K562 (cell line): ENCODE results near the gene ICAM1. TPM values are rescaled to one million over a fixed set of nuclear protein-coding genes. Genes with fewer than 3 reads are reported as not detected.

ENCODE experiments used
- BDP1 ChIP-seq: IDR thresholded peaks from 3 replicates; pipeline ENCODE4 v1.6.1; 2011; ENCODE audit not compliant: insufficient read length, insufficient read depth
- CC2D1A ChIP-seq: fragments of 450-650 bp; IDR thresholded peaks from 2 replicates; pipeline ENCODE4 v1.6.1; 2017; ENCODE audit warnings: mild to moderate bottlenecking
- EWSR1 ChIP-seq: fragments of 450-650 bp; IDR thresholded peaks from 2 replicates; pipeline ENCODE4 v1.6.1; 2018; ENCODE audit warnings: borderline replicate concordance, mild to moderate bottlenecking, low read depth, moderate library complexity; ENCODE audit not compliant: partially characterized antibody
- HDAC6 ChIP-seq: IDR thresholded peaks from 2 replicates; pipeline ENCODE4 v1.6.1; 2012; ENCODE audit warnings: low read depth, mild to moderate bottlenecking, control low read depth, inconsistent platforms, low read length, moderate library complexity
- HIVEP1 ChIP-seq: fragments of 250-450 bp; sonication (Bioruptor Pico); IDR thresholded peaks from 2 replicates; pipeline ENCODE4 v1.4.0; 2020; ENCODE audit warnings: mild to moderate bottlenecking
- MYBL2 ChIP-seq, 2 experiments: fragments of 450-650 bp in 1 of 2; sonication (generic) in 1 of 2; formaldehyde crosslinking in 1 of 2; IDR thresholded peaks; 2 replicates each; pipeline versions ENCODE4 v1.6.1 to v1.8.1; 2017 to 2022; ENCODE audit warnings: borderline replicate concordance in 1 of 2, inconsistent platforms in 1 of 2, low read depth in 1 of 2, mild to moderate bottlenecking in 1 of 2, missing genetic modification reagents in 1 of 2, moderate library complexity in 1 of 2
- NFE2L1 ChIP-seq: fragments of 450-650 bp; IDR thresholded peaks from 2 replicates; pipeline ENCODE4 v1.6.1; 2016; ENCODE audit warnings: missing genetic modification characterization, low read depth, mild to moderate bottlenecking, missing compliant biosample characterization, moderate library complexity, borderline replicate concordance
- NR4A1 ChIP-seq, 2 experiments: fragments of 250-450 bp in 1 of 2; fragments of 450-650 bp in 1 of 2; sonication (Bioruptor Pico) in 1 of 2; IDR thresholded peaks; 2 replicates each; pipeline versions ENCODE4 v1.4.0 to v1.6.1; 2016 to 2020; ENCODE audit warnings: mild to moderate bottlenecking in 2 of 2, missing compliant biosample characterization in 1 of 2, missing genetic modification characterization in 1 of 2, moderate library complexity in 1 of 2
- OTX1 ChIP-seq: fragments of 450-650 bp; formaldehyde crosslinking; IDR thresholded peaks from 2 replicates; pipeline ENCODE4 v1.4.0; 2022; ENCODE audit warnings: mild to moderate bottlenecking
- POLR2AphosphoS2 ChIP-seq: IDR thresholded peaks from 2 replicates; pipeline ENCODE4 v1.6.1; 2012; ENCODE audit warnings: low read length, improper control_type of control experiment
- POLR2AphosphoS5 ChIP-seq: IDR thresholded peaks from 2 replicates; pipeline ENCODE4 v1.6.1; 2011; ENCODE audit warnings: mild to moderate bottlenecking, low read depth, low read length, moderate library complexity; ENCODE audit not compliant: control insufficient read depth, insufficient read depth
- PTBP1 ChIP-seq: fragments of 200-400 bp; formaldehyde crosslinking; IDR thresholded peaks from 2 replicates; pipeline ENCODE4 v1.6.1; 2017; ENCODE audit warnings: low read depth, low read length
- RBM25 ChIP-seq: fragments of 200-400 bp; formaldehyde crosslinking; IDR thresholded peaks from 2 replicates; pipeline ENCODE4 v1.6.1; 2018; ENCODE audit warnings: low read length, low read depth, moderate library complexity; ENCODE audit not compliant: severe bottlenecking
- SREBF1 ChIP-seq: fragments of 150-350 bp; IDR thresholded peaks from 2 replicates; pipeline ENCODE4 v1.6.1; 2014; ENCODE audit warnings: antibody characterized with exemption, low read depth, low read length, borderline replicate concordance
- TCF7 ChIP-seq: sonication (generic); IDR thresholded peaks from 2 replicates; pipeline ENCODE4 v1.6.1; 2016; ENCODE audit warnings: antibody characterized with exemption, borderline replicate concordance
- THRA ChIP-seq: fragments of 450-650 bp; IDR thresholded peaks from 2 replicates; pipeline ENCODE4 v1.6.1; 2017; ENCODE audit warnings: mild to moderate bottlenecking, moderate library complexity
- ZEB2 ChIP-seq: fragments of 450-650 bp; IDR thresholded peaks from 2 replicates; pipeline ENCODE4 v1.6.1; 2016
- ZNF133 ChIP-seq: fragments of 250-450 bp; sonication (Bioruptor Pico); IDR thresholded peaks from 2 replicates; pipeline ENCODE4 v1.4.0; 2020; ENCODE audit warnings: mild to moderate bottlenecking
- ZNF174 ChIP-seq: fragments of 250-450 bp; sonication (Bioruptor Pico); IDR thresholded peaks from 2 replicates; pipeline ENCODE4 v1.4.0; 2020; ENCODE audit warnings: mild to moderate bottlenecking
- ZNF224 ChIP-seq: sonication (generic); formaldehyde crosslinking; IDR thresholded peaks from 2 replicates; pipeline ENCODE4 v1.8.0; 2022; ENCODE audit warnings: mild to moderate bottlenecking, missing genetic modification reagents
- ZNF408 ChIP-seq: fragments of 250-450 bp; sonication (Bioruptor Pico); IDR thresholded peaks from 2 replicates; pipeline ENCODE4 v1.4.0; 2020; ENCODE audit warnings: low read depth, mild to moderate bottlenecking, moderate library complexity
- ZNF445 ChIP-seq: fragments of 250-450 bp; sonication (Bioruptor Pico); IDR thresholded peaks from 2 replicates; pipeline ENCODE4 v1.4.0; 2020; ENCODE audit warnings: low read depth, mild to moderate bottlenecking, moderate library complexity
- ZNF584 ChIP-seq: fragments of 200-800 bp; sonication (Bioruptor generic); IDR thresholded peaks from 2 replicates; pipeline ENCODE4 v1.6.1; 2016; ENCODE audit warnings: low read depth, mild to moderate bottlenecking, missing genetic modification characterization, missing compliant biosample characterization
- ZNF75A ChIP-seq: fragments of 450-650 bp; formaldehyde crosslinking; IDR thresholded peaks from 2 replicates; pipeline ENCODE4 v1.4.0; 2020; ENCODE audit warnings: mild to moderate bottlenecking
- polyA plus RNA-seq, 8 experiments: library from polyadenylated mRNA; depleted of rRNA in 4 of 8; stranded (reverse) in 5 of 8; unstranded in 3 of 8; fragments of >200 nt; fragmentation: Nextera tagmentation in 2 of 8; fragmentation: Illumina TruSeq in 1 of 8; extraction: Ambion mirVana in 2 of 8; extraction: Trizol in 1 of 8; gene quantifications; 2 replicates each; pipeline versions ENCODE4 v1.2.1 to v1.2.3, GENCODE V29; 2011 to 2014; ENCODE audit warnings: inconsistent platforms in 1 of 8, missing spikeins in 1 of 8
- total RNA-seq, 7 experiments: library from RNA; depleted of rRNA in 6 of 7; stranded (reverse); fragments of >200 nt in 6 of 7; fragmentation: Illumina TruSeq in 2 of 7; extraction: Trizol in 2 of 7; gene quantifications; 2 replicates each; pipeline versions ENCODE4 v1.2.1 to v1.2.3, GENCODE V29; 2011 to 2021; ENCODE audit warnings: low replicate concordance in 1 of 7
- TF ChIP-seq, protein P1 (sequence below): fragments of 250-450 bp; sonication (Bioruptor Pico); IDR thresholded peaks from 2 replicates; pipeline ENCODE4 v1.5.0; 2021
- TF ChIP-seq, protein P2 (sequence below): sonication (generic); formaldehyde crosslinking; IDR thresholded peaks from 2 replicates; pipeline ENCODE4 v1.8.1; 2023; ENCODE audit warnings: mild to moderate bottlenecking, missing genetic modification reagents, moderate library complexity
- TF ChIP-seq, protein P3 (sequence below): fragments of 250-450 bp; sonication (Bioruptor Pico); IDR thresholded peaks from 2 replicates; pipeline ENCODE4 v1.8.0; 2021; ENCODE audit warnings: borderline replicate concordance, mild to moderate bottlenecking, moderate library complexity; ENCODE audit not compliant: poor library complexity, severe bottlenecking

The ICAM1 gene
- total and polyA plus RNA-seq, 9 of the 15 experiments (the other 6 are each of a cell fraction or from before 2014, with no cell fraction given) = 2.3 to 24.4 (median 13.4) TPM

DNA sequence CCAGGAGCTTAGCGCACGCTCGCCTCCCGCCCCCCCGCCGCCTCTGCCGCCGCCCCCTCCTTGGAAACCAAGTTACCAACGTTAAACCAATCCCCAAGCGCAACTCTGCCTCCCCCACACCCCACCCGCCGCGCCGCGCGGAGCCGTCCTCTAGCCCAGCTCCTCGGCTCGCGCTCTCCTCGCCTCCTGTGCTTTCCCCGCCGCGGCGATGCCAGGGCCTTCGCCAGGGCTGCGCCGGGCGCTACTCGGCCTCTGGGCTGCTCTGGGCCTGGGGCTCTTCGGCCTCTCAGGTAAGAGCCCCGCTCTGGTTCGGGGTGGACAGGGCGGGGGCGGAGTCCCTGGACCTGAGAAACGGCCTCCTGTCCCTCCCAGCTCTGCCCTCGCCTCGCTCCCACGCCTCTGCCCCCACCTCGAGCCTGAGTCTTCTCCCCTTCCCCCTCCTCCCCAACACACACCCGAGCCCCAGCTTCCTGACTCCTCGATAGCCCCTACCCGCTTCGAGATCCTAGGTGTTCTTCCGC is 19.0 kb downstream of the ICAM1 start, which contains the start of gene ICAM5 (continued):
- TF ChIP-seq, protein P1, sequence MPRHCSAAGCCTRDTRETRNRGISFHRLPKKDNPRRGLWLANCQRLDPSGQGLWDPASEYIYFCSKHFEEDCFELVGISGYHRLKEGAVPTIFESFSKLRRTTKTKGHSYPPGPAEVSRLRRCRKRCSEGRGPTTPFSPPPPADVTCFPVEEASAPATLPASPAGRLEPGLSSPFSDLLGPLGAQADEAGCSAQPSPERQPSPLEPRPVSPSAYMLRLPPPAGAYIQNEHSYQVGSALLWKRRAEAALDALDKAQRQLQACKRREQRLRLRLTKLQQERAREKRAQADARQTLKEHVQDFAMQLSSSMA (CRISPR knock-in tag) = no peak
- TF ChIP-seq ZNF75A (no peak), EWSR1 (no peak), NR4A1 (CRISPR knock-in tag; IDR thresholded peaks at IDR 0.05) (no peak), NR4A1 (tag; IDR thresholded peaks at IDR 0.05) (no peak), PTBP1 (no peak), MYBL2 (IDR thresholded peaks at IDR 0.05; ENCODE audit: low read depth) (no peak), MYBL2 (CRISPR knock-in tag; IDR thresholded peaks at IDR 0.05; ENCODE audit: borderline replicate concordance) (no peak), POLR2AphosphoS5 (peak; percentile 37; the same call in 1 of the 2 replicates), THRA (no peak), BDP1 (no peak), HIVEP1 (CRISPR knock-in tag) (no peak), SREBF1 (no peak), RBM25 (no peak), HDAC6 (0 out of 2 replicates have a peak, but pooled peaks have one; percentile 67), ZNF445 (CRISPR knock-in tag) (no peak), ZNF174 (CRISPR knock-in tag) (no peak), NFE2L1 (tag) (no peak), CC2D1A (no peak), ZNF584 (CRISPR knock-in tag) (no peak), ZNF133 (CRISPR knock-in tag) (no peak), ZNF408 (CRISPR knock-in tag) (no peak), ZEB2 (no peak), POLR2AphosphoS2 (no peak), ZNF224 (no peak), TCF7 (no peak), OTX1 (CRISPR knock-in tag) (no peak)
- TF ChIP-seq, protein P2, sequence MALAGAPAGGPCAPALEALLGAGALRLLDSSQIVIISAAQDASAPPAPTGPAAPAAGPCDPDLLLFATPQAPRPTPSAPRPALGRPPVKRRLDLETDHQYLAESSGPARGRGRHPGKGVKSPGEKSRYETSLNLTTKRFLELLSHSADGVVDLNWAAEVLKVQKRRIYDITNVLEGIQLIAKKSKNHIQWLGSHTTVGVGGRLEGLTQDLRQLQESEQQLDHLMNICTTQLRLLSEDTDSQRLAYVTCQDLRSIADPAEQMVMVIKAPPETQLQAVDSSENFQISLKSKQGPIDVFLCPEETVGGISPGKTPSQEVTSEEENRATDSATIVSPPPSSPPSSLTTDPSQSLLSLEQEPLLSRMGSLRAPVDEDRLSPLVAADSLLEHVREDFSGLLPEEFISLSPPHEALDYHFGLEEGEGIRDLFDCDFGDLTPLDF = no peak
- TF ChIP-seq, protein P3, sequence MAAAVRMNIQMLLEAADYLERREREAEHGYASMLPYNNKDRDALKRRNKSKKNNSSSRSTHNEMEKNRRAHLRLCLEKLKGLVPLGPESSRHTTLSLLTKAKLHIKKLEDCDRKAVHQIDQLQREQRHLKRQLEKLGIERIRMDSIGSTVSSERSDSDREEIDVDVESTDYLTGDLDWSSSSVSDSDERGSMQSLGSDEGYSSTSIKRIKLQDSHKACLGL (CRISPR knock-in tag) = no peak
